A673 (cell line): ENCODE data around the gene CCL7.

Source experiments
- EZH2 ChIP-seq: fragments of 200-600 bp; sonication (generic); IDR thresholded peaks from 2 replicates; pipeline ENCODE4 v1.6.1; 2017; ENCODE audit warnings: borderline replicate concordance, low read depth, mild to moderate bottlenecking, mixed read lengths, antibody characterized with exemption, low read length; ENCODE audit not compliant: poor library complexity, severe bottlenecking
- TF ChIP-seq, protein P1 (sequence below): fragments of 300-800, 200-600 bp; sonication (generic); conservative IDR thresholded peaks from 2 replicates; pipeline ENCODE4 v1.5.1; 2017; ENCODE audit warnings: low read depth, mild to moderate bottlenecking, antibody characterized with exemption, low read length, moderate library complexity, mixed read lengths

DNA sequence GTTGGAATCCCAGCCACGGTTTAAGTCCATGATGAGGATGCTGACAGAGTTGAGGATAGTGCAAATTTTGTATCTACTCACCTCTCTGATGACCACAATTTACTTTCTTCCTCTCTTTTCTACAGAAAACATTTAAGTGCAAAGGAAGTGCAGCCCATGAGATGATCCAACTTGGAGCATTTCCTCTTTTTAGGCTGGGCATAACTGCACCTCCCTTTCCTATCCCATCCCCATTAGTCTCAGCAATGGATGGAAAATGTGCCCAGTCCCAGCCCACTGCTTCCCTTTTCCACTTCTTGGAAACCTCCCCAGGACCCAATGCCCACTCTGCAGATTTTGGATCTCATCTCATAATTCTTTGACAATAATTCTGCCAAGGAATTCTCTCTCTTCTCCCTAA lies 32.6 kb downstream of the CCL7 start:
- TF ChIP-seq, protein P1, sequence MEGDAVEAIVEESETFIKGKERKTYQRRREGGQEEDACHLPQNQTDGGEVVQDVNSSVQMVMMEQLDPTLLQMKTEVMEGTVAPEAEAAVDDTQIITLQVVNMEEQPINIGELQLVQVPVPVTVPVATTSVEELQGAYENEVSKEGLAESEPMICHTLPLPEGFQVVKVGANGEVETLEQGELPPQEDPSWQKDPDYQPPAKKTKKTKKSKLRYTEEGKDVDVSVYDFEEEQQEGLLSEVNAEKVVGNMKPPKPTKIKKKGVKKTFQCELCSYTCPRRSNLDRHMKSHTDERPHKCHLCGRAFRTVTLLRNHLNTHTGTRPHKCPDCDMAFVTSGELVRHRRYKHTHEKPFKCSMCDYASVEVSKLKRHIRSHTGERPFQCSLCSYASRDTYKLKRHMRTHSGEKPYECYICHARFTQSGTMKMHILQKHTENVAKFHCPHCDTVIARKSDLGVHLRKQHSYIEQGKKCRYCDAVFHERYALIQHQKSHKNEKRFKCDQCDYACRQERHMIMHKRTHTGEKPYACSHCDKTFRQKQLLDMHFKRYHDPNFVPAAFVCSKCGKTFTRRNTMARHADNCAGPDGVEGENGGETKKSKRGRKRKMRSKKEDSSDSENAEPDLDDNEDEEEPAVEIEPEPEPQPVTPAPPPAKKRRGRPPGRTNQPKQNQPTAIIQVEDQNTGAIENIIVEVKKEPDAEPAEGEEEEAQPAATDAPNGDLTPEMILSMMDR: no peak
- no peak for TF ChIP-seq EZH2
